Keratinocyte (primary cell): ENCODE data around the gene ZFYVE1. TPM values are rescaled to one million over a fixed set of nuclear protein-coding genes. Genes with fewer than 3 reads are reported as not detected.

Experiments used
- DNase-seq: peaks from one replicate; pipeline ENCODE4 v3.0.0-alpha.2; 2011; ENCODE audit warnings: low read depth, missing footprints, low spot score
- FAIRE-seq: peaks from 2 replicates; lab custom pipeline; 2011; peaks lifted over from hg19 to GRCh38; lab: Jason Lieb, UNC
- H2AFZ ChIP-seq: 2 replicates; pipeline ENCODE4 v1.6.0; 2012; ENCODE audit warnings: low read length, control low read depth, inconsistent platforms; ENCODE audit not compliant: control insufficient read depth
- H3K27ac ChIP-seq: 2 replicates; pipeline ENCODE4 v1.5.1; 2011; ENCODE audit warnings: low read length; ENCODE audit not compliant: control insufficient read depth, insufficient read depth
- H3K27me3 ChIP-seq: 3 replicates; pipeline ENCODE4 v1.6.0; 2011; ENCODE audit warnings: low read length; ENCODE audit not compliant: control insufficient read depth, insufficient read depth; ENCODE audit errors: extremely low read depth
- H3K36me3 ChIP-seq, 2 experiments: 2 replicates in 1 of 2; 3 replicates in 1 of 2; pipeline ENCODE4 v1.5.1; 2011; ENCODE audit warnings: low read length in 2 of 2, mild to moderate bottlenecking in 1 of 2; ENCODE audit not compliant: control insufficient read depth in 2 of 2, insufficient read depth in 2 of 2; ENCODE audit errors: extremely low read depth in 1 of 2
- H3K4me1 ChIP-seq: 3 replicates; pipeline ENCODE4 v1.5.1; 2011; ENCODE audit warnings: low read length; ENCODE audit not compliant: control insufficient read depth, insufficient read depth; ENCODE audit errors: extremely low read depth
- H3K4me2 ChIP-seq: 3 replicates; pipeline ENCODE4 v1.6.0; 2011; ENCODE audit warnings: low read depth, low read length; ENCODE audit not compliant: control insufficient read depth, insufficient read depth; ENCODE audit errors: extremely low read depth
- H3K4me3 ChIP-seq, 3 experiments: fragments of 200-600 bp in 1 of 3; sonication (generic) in 1 of 3; 2 replicates in 2 of 3; 3 replicates in 1 of 3; pipeline ENCODE4 v1.5.1; 2011 to 2016; ENCODE audit warnings: low read length in 3 of 3, mild to moderate bottlenecking in 3 of 3, control low read depth in 2 of 3, inconsistent platforms in 1 of 3, low read depth in 1 of 3, mixed read lengths in 1 of 3, mixed run types in 1 of 3, moderate library complexity in 1 of 3; ENCODE audit not compliant: control insufficient read depth in 2 of 3, insufficient read depth in 2 of 3; ENCODE audit errors: extremely low read depth in 1 of 3
- H3K79me2 ChIP-seq: 2 replicates; pipeline ENCODE4 v1.6.0; 2012; ENCODE audit warnings: low read length; ENCODE audit not compliant: control insufficient read depth, insufficient read depth
- H3K9ac ChIP-seq: 3 replicates; pipeline ENCODE4 v1.6.0; 2011; ENCODE audit warnings: low read length; ENCODE audit not compliant: control insufficient read depth, insufficient read depth; ENCODE audit errors: extremely low read depth
- H3K9me1 ChIP-seq: 3 replicates; pipeline ENCODE4 v1.6.0; 2011; ENCODE audit warnings: low read length; ENCODE audit not compliant: control insufficient read depth, insufficient read depth; ENCODE audit errors: extremely low read depth
- H3K9me3 ChIP-seq: 2 replicates; pipeline ENCODE4 v1.5.1; 2012; ENCODE audit warnings: low read depth, low read length; ENCODE audit not compliant: control insufficient read depth
- H4K20me1 ChIP-seq: 3 replicates; pipeline ENCODE4 v1.6.0; 2011; ENCODE audit warnings: low read length; ENCODE audit not compliant: control insufficient read depth, insufficient read depth; ENCODE audit errors: extremely low read depth
- CTCF ChIP-seq, 3 experiments: IDR thresholded peaks in 1 of 3; conservative IDR thresholded peaks in 1 of 3; optimal IDR thresholded peaks in 1 of 3; 2 replicates in 2 of 3; 3 replicates in 1 of 3; pipeline versions ENCODE3 to v1.5.1; 2011; ENCODE audit warnings: low read length in 3 of 3, mild to moderate bottlenecking in 3 of 3, moderate library complexity in 2 of 3, control low read depth in 1 of 3, inconsistent platforms in 1 of 3; ENCODE audit not compliant: insufficient read depth in 2 of 3; ENCODE audit errors: extremely low read depth in 1 of 3
- EZH2 ChIP-seq: IDR thresholded peaks from one replicate; pipeline ENCODE4 v1.6.1; 2012; ENCODE audit warnings: inconsistent platforms, mild to moderate bottlenecking, low read length, moderate library complexity
- dilution Hi-C: fragments of 300-500 bp; cut with MboI; formaldehyde crosslinking; loops from one replicate; pipeline ENCODE4 v1.7.0; 2020; ENCODE audit warnings: low sequenced_read_pairs; ENCODE audit not compliant: extremely low pct_ligation_motif_present
- polyA plus RNA-seq, 5 experiments: library from polyadenylated mRNA; depleted of rRNA in 3 of 5; stranded (reverse) in 3 of 5; stranded (forward) in 1 of 5; unstranded in 1 of 5; fragments of >200 nt; gene quantifications; 1 replicate in 1 of 5; 2 replicates in 3 of 5; 3 replicates in 1 of 5; pipeline versions ENCODE4 v1.2.1 to v1.2.3, GENCODE V29; 2011 to 2012; ENCODE audit warnings: missing spikeins in 2 of 5, low read depth in 1 of 5, low replicate concordance in 1 of 5

The ZFYVE1 gene
- polyA plus RNA-seq, 1 donor (not counting 4 experiments of a cell fraction or from before 2014, with no cell fraction given) = 10.8 TPM

- FAIRE-seq (no peak), DNase-seq (no peak)
- H3K4me1 ChIP-seq = no peaks in the 10 kb centered on the region
- H3K9ac ChIP-seq = no peak overlapping the region
- no peaks in the 10 kb centered on the region for H3K27me3 ChIP-seq
- no peak overlapping the region for H3K4me3 ChIP-seq
- H3K27ac ChIP-seq = no peak overlapping the region
- no peak for TF ChIP-seq CTCF (optimal IDR thresholded peaks at IDR 0.05 in 1 of 3, IDR thresholded peaks at IDR 0.05 in 1 of 3, conservative IDR thresholded peaks at IDR 0.05 in 1 of 3; ENCODE audit: extremely low read depth in 1 of 3, insufficient read depth in 2 of 3, low read length in 3 of 3)
- no peak for TF ChIP-seq EZH2
- H3K79me2 ChIP-seq = peaks cover 47% of the 10 kb centered on the region
- no peaks in the 10 kb centered on the region for H3K9me3 ChIP-seq
- H3K36me3 ChIP-seq = peaks cover under 1 to 3% of the 10 kb centered on the region in 2 experiments
- no peaks in the 10 kb centered on the region for H3K9me1 ChIP-seq
- dilution Hi-C loops = no loop called here
- no peak overlapping the region for H2AFZ ChIP-seq
- no peaks in the 10 kb centered on the region for H4K20me1 ChIP-seq
- H3K4me2 ChIP-seq = no peak overlapping the region
Observed at GRCh38 chr14:72932893-72933292, 94.0 kb downstream of the ZFYVE1 start.

GRCh38 chr14:72929316-72930080 lies 97.4 kb downstream of the ZFYVE1 start:
- peaks cover 0 to 1% of the 10 kb centered on the region in 2 experiments for H3K36me3 ChIP-seq
- no peak overlapping the region for H3K4me2 ChIP-seq
- no peak for TF ChIP-seq EZH2
- no peak for TF ChIP-seq CTCF (optimal IDR thresholded peaks at IDR 0.05 in 1 of 3, IDR thresholded peaks at IDR 0.05 in 1 of 3, conservative IDR thresholded peaks at IDR 0.05 in 1 of 3; ENCODE audit: extremely low read depth in 1 of 3, insufficient read depth in 2 of 3, low read length in 3 of 3)
- no peak overlapping the region for H2AFZ ChIP-seq
- H3K27me3 ChIP-seq = no peaks in the 10 kb centered on the region
- H3K9me1 ChIP-seq = no peaks in the 10 kb centered on the region
- no peaks in the 10 kb centered on the region for H4K20me1 ChIP-seq
- no peak overlapping the region for H3K27ac ChIP-seq
- no peaks in the 10 kb centered on the region for H3K9me3 ChIP-seq
- DNase-seq (no peak), FAIRE-seq (no peak)
- dilution Hi-C loops = no loop called here
- H3K9ac ChIP-seq = no peak overlapping the region
- H3K4me1 ChIP-seq = peaks cover 6% of the 10 kb centered on the region
- no peak overlapping the region for H3K4me3 ChIP-seq
- H3K79me2 ChIP-seq = peaks cover 44% of the 10 kb centered on the region
